Spinal cord (tissue), 10 donors: Measurements from ENCODE around the gene GALNT9. TPM values are rescaled to one million over a fixed set of nuclear protein-coding genes. Genes with fewer than 3 reads are reported as not detected.
"Not testable (repeated sequence)": the region's sequence is repeated elsewhere in the genome, so short reads cannot be mapped to it uniquely, and the experiment has no call there.

ENCODE experiments used
- DNase-seq, 6 donors: peaks; one replicate each; pipeline versions ENCODE4 v3.0.0 to v3.0.0-alpha.2; 2013 to 2015; ENCODE audit warnings: low spot score in 6 of 6, low read depth in 4 of 6
- H3K27ac ChIP-seq: one replicate; pipeline ENCODE4 v1.5.1; 2013; ENCODE audit warnings: low read depth, low read length, control low read depth
- H3K27me3 ChIP-seq: one replicate; pipeline ENCODE4 v1.6.1; 2013; ENCODE audit warnings: low read length; ENCODE audit not compliant: control insufficient read depth, insufficient read depth
- H3K36me3 ChIP-seq: one replicate; pipeline ENCODE4 v1.6.1; 2013; ENCODE audit warnings: low read length; ENCODE audit not compliant: control insufficient read depth, insufficient read depth
- H3K4me1 ChIP-seq: one replicate; pipeline ENCODE4 v1.6.1; 2013; ENCODE audit warnings: low read length; ENCODE audit not compliant: control insufficient read depth, insufficient read depth
- H3K4me3 ChIP-seq: one replicate; pipeline ENCODE4 v1.5.1; 2013; ENCODE audit warnings: low read depth, low read length, control low read depth
- H3K9me3 ChIP-seq: one replicate; pipeline ENCODE4 v1.6.1; 2013; ENCODE audit warnings: low read length; ENCODE audit not compliant: control insufficient read depth, insufficient read depth
- WGBS: methylation state at CpG from one replicate; pipeline ENCODE4 v1.1.5; 2013; ENCODE audit warnings: missing lambda C conversion rate; ENCODE audit not compliant: insufficient coverage; 5-methylcytosine and 5-hydroxymethylcytosine counted together
- polyA plus RNA-seq, 2 donors: library from polyadenylated mRNA; unstranded; fragments of 120-200 nt; gene quantifications; one replicate each; pipeline ENCODE4 v1.2.1, GENCODE V29; 2013; ENCODE audit not compliant: insufficient read length in 2 of 2
- total RNA-seq, 2 donors: library from RNA; depleted of rRNA in 1 of 2; stranded (reverse); fragments of 120-200 nt in 1 of 2; fragments of >200 nt in 1 of 2; gene quantifications; one replicate each; pipeline versions ENCODE4 v1.2.3 to v1.2.4, GENCODE V29; 2013 to 2014
- donor health status: healthy.

GALNT9 gene
- total and polyA plus RNA-seq, 4 donors: 9.5 to 36.0 (median 27.1) TPM

DNA sequence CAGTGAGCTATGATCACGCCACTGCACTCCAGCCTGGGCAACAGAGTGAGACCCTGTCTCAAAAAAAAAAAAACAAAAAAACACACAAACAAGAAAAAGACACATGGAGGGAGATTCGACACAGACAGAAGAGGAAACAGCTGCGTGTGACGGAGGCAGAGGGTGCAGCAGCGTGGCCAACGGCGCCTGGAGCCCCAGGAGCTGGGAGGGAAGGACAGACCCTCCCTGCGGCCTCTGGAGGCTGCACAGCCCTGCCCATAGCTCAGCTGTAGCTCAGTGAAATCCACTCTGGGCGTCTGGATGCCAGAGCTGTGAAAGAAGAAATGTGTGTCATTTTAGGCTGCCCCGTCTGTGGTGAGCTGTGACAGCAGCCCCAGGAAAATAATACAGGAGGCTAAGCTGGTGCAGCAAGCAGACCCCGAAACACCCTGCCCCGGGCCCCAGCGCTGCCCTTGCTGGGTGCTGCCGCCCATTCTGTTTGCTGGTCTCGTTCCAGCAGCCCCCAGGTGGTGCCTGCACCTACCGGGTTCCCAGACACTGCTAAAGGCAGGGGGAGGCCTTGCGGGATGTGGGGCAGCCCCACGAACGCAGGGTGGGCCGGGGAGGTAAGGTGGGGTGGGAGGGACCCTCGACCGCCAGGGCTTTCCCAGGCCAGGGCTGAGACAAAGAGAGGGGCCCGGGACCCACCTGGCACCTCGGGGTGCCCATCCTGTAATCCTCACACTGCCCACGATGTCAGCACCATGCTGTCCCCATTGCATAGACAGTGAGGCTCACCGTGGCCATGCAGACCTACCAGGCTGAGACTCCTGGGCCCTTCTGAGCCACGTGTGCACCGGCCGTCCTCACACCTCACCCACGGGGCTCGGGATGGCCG lies 21.2 kb downstream of the GALNT9 start:
- H3K9me3 ChIP-seq: no peaks in the 10 kb centered on the region
- H3K27me3 ChIP-seq: no peaks in the 10 kb centered on the region
- peaks cover 25% of the 10 kb centered on the region for H3K36me3 ChIP-seq
- WGBS: 76% methylated on average over 32 of the region's 32 CpGs
- peaks cover 17% of the 10 kb centered on the region for H3K4me1 ChIP-seq
- no peak overlapping the region for H3K27ac ChIP-seq
- DNase-seq: no peak
- H3K4me3 ChIP-seq: no peak overlapping the region

DNA sequence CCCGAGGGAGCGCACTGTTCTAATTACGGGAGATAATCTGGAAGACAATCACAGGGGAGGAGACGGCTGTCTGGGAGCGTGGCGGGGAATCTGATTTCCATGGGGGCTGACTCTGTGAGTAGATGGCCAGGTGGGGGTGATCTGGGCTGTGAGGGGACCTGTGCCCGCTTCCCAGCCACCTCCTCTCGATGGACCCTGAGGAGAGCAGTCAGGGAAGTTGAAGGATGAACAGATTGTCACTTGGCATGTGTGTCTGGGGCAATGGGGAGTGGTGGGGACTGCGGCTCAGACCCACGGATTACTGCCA lies 22.6 kb downstream of the GALNT9 start:
- WGBS: 50% methylated on average over 8 of the region's 10 CpGs
- Histone ChIP-seq H3K4me3 (no peak overlapping the region), H3K27ac (no peak overlapping the region), H3K27me3 (peaks cover 3% of the 10 kb centered on the region), H3K36me3 (peaks cover 25% of the 10 kb centered on the region), H3K9me3 (no peaks in the 10 kb centered on the region), H3K4me1 (peaks cover 12% of the 10 kb centered on the region)
- no peak for DNase-seq

DNA sequence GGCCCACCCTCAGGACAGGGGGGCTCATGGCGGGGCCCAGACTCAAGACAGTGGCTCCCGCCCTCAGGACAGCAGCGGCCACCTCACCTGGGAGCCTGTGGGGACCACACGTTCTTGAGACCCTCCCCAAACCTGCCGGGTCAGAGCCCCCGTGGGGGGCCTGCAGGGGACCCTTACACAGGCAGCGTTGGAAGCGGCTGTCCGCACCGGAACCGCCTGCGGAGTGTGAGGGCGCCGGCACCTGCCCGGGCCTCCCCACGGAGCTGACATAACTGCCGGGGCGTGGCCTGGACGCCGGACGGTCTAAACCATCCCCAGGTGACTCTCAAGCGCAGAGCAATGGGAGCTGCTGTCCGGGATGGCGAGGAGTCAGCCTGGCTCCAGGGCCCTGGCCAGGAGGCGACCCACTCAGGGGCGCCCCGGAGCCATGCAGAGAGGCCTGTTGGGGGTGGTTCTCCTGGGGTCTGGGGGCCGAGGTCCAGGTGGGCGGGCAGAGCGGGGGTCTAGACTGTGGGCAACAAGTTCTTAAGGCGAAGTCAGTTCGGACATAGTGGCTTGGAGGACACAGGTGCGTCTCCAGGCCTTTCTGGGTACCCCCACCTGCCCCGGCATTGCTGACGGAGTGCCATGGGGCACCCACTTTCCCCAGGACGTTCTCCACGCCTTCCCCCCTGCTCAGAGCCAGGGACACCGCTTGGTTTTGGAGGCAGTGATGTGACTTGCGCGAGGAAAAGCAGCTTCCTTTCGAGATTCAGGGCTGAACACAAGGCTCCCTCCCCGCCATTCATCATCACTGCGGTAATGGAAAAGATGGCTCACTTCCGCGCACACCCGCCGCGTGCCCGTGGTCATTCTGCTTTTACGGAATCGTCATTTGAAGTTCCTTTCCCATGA lies 23.2 kb downstream of the GALNT9 start:
- DNase-seq: no peak
- peaks cover 12% of the 10 kb centered on the region for H3K4me1 ChIP-seq
- peaks cover 3% of the 10 kb centered on the region for H3K27me3 ChIP-seq
- no peak overlapping the region for H3K27ac ChIP-seq
- peaks cover 22% of the 10 kb centered on the region for H3K36me3 ChIP-seq
- WGBS: 73% methylated on average over 50 of the region's 51 CpGs
- H3K4me3 ChIP-seq: no peak overlapping the region
- H3K9me3 ChIP-seq: no peaks in the 10 kb centered on the region

DNA sequence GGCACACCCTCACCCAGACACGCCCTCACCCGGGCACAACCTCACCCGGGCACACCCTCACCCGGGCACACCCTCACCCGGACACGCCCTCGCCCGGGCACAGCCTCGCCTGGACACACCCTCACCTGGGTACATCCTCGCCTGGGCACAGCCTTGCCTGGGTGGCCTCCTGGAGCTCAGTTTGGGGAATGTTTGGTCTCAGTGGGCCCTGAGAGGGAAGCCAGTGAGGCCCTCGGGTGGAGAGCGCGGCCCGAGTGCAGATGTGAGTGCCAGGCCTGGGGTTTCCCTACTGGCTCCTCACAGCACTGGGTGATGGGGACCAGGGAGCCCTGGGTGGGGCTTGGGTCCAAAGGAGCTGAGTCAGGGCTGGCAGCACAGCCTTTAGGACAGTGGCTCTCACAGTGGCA lies 23.8 kb downstream of the GALNT9 start:
- no peak for DNase-seq
- no peaks in the 10 kb centered on the region for H3K9me3 ChIP-seq
- H3K27me3 ChIP-seq: peaks cover 3% of the 10 kb centered on the region
- 95% methylated on average over 11 of the region's 14 CpGs for WGBS
- H3K4me3 ChIP-seq: no peak overlapping the region
- no peak overlapping the region for H3K27ac ChIP-seq
- peaks cover 9% of the 10 kb centered on the region for H3K4me1 ChIP-seq
- H3K36me3 ChIP-seq: peaks cover 19% of the 10 kb centered on the region

DNA sequence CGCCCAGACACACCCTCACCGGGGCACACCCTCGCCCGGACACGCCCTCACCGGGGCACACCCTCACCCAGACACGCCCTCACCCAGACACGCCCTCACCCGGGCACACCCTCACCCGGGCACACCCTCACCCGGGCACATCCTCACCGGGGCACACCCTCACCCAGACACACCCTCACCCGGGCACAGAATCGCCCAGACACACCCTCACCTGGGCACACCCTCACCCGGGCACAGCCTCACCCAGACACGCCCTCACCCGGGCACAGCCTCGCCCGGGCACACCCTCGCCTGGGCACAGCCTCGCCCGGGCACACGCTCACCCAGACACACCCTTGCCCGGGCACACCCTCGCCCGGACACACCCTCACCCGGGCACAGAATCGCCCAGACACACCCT lies 24.5 kb downstream of the GALNT9 start:
- H3K27me3 ChIP-seq, H3K4me3 ChIP-seq, DNase-seq, H3K4me1 ChIP-seq, H3K9me3 ChIP-seq, H3K27ac ChIP-seq: not testable (repeated sequence)
- WGBS: no CpG with 5 or more reads among the region's 28 CpGs
- H3K36me3 ChIP-seq: peaks cover 16% of the 10 kb centered on the region

DNA sequence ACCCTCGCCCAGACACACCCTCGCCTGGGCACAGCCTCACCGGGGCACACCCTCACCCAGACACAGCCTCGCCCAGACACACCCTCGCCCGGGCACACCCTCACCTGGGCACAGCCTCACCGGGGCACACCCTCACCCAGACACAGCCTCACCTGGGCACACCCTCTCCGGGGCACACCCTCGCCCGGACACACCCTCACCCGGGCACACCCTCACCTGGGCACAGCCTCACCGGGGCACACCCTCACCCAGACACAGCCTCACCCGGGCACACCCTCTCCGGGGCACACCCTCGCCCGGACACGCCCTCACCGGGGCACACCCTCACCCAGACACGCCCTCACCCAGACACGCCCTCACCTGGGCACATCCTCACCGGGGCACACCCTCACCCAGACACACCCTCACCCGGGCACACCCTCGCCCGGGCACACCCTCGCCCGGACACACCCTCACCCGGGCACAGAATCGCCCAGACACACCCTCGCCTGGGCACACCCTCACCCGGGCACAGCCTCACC lies 25.5 kb downstream of the GALNT9 start:
- not testable (repeated sequence) for H3K27me3 ChIP-seq, H3K4me1 ChIP-seq, DNase-seq, H3K9me3 ChIP-seq, H3K4me3 ChIP-seq, H3K27ac ChIP-seq
- WGBS: no CpG with 5 or more reads among the region's 30 CpGs
- H3K36me3 ChIP-seq: peaks cover 12% of the 10 kb centered on the region

DNA sequence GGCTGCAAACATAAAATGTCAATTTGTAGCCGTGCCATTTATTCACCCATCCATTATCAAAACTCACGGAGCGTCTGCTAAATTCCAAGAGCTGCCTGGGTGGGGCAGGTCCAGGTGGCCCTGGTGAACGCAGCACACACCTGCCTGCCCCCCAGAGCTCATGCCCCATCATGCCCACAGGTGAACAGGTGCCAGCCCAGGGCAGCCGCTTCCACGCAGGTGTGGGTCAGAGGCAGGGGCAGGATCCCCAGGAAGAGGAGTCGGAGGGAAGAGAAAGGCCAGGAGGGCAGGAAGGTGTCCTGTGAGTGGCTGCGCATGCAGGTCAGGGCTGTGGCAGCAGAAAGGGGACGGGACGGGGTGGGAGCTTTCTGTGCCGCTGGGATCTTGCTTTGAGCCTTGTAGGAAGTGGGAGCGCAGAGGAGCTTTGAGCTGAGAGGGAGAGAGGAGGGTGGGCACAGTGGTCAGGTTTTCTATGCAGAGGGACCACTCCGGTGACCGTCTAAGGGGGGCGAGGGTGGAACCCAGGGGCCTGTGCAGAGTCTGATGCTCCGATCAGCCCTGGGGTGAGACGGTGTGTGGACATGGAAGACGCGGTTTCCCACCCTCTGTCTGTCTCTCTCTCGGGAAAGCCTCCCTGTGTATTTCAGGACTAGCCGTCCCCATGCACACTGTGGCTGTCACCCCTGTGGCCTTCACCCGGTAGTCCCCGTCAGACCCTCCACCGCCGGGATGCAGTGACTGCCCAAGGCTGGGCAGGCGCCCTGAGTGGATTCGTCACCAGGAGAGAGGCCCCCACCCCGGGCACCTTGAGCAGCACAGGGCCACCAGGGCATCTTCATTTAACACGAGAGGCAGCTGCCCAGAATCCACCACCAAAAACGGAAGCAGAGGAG lies 26.7 kb downstream of the GALNT9 start:
- H3K27me3 ChIP-seq: peaks cover 3% of the 10 kb centered on the region
- no peaks in the 10 kb centered on the region for H3K9me3 ChIP-seq
- no peak for DNase-seq
- WGBS: 80% methylated on average over 29 of the region's 30 CpGs
- H3K36me3 ChIP-seq: peaks cover 11% of the 10 kb centered on the region
- no peak overlapping the region for H3K4me3 ChIP-seq
- H3K4me1 ChIP-seq: no peaks in the 10 kb centered on the region
- H3K27ac ChIP-seq: no peak overlapping the region

DNA sequence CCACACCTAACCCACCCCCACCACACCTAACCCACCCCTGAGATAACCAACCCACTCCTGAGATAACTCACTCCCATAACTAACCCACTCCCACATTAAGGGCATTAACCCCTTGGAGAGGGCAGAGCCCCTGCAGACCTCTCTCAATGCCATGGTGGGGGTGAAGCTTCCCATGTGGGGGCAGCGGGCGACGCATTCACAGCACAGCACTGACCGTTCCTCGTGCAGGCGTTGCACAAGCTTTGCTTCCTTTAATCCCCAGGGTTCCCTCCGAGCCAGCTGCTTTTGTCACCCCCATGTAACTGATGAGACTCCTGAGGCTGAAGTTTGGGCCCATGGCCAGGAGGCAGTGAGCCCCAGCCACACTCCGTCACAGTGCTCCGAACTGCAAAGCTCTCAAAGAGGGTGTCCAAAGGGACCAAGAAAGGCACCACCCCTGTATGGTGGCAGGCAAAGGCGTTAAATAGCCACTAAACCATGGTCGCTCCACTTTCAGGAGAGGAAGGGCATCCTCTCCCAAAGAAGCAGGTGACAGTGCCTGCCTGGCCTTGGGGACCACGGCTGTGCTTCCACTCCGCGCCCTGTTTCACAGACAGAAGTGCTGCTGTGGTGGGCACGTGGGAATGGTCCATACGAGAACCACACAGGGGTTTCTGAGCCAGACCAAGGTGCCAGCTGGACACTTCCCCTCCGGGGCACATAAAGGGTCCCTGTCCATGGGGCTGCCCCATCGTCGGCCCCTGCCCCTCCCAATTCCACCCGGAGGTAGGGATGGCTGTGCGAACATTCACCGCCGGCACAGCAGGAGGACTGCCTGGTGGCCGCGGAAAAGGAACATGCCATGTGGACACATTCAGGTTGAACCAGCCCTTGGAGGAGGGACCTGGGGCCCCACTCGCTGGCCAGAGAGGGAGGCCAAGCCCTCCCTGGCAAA lies 28.3 kb downstream of the GALNT9 start:
- H3K36me3 ChIP-seq: peaks cover 7% of the 10 kb centered on the region
- 55% methylated on average over 26 of the region's 26 CpGs for WGBS
- DNase-seq: peak in 1 of 6 donors; percentile 47
- H3K27ac ChIP-seq: no peak overlapping the region
- H3K9me3 ChIP-seq: no peaks in the 10 kb centered on the region
- no peaks in the 10 kb centered on the region for H3K4me1 ChIP-seq
- H3K27me3 ChIP-seq: peaks cover 5% of the 10 kb centered on the region
- no peak overlapping the region for H3K4me3 ChIP-seq
